PC-9 (cell line): ENCODE measurements around the gene TIGD4.

Experiments
- EZH2 ChIP-seq: fragments of 200-600 bp; sonication (generic); IDR thresholded peaks from 2 replicates; pipeline ENCODE4 v1.8.0; 2017; ENCODE audit warnings: antibody characterized with exemption, low read depth
- TF ChIP-seq, protein P1 (sequence below): fragments of 200-600 bp; sonication (generic); conservative IDR thresholded peaks from 2 replicates; pipeline ENCODE4 v1.6.1; 2017; ENCODE audit warnings: mixed run types, antibody characterized with exemption, mild to moderate bottlenecking, moderate library complexity

DNA sequence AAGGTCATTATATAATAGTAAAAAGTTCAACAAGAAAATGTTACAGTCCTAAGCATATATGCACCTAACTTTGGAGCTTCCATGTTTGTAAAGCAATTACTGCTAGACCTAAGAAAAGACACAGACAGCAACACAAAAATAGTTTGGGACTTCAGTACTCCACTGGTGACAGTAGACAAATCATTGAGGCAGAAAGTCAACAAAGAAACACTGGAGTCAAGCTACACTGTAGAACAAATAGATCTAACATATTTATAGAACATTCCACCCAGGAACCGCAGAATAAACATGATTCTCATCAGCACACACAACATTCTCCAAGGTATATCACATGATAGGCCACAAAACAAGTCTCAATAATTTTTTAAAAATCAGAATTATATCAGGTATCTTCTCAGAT, 42.8 kb upstream of the TIGD4 start:
- TF ChIP-seq, protein P1, sequence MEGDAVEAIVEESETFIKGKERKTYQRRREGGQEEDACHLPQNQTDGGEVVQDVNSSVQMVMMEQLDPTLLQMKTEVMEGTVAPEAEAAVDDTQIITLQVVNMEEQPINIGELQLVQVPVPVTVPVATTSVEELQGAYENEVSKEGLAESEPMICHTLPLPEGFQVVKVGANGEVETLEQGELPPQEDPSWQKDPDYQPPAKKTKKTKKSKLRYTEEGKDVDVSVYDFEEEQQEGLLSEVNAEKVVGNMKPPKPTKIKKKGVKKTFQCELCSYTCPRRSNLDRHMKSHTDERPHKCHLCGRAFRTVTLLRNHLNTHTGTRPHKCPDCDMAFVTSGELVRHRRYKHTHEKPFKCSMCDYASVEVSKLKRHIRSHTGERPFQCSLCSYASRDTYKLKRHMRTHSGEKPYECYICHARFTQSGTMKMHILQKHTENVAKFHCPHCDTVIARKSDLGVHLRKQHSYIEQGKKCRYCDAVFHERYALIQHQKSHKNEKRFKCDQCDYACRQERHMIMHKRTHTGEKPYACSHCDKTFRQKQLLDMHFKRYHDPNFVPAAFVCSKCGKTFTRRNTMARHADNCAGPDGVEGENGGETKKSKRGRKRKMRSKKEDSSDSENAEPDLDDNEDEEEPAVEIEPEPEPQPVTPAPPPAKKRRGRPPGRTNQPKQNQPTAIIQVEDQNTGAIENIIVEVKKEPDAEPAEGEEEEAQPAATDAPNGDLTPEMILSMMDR, result no peak
- no peak for TF ChIP-seq EZH2
